GM19395 (cell line): ENCODE data around the gene VSX1.

Experiments
- ATAC-seq: cut with Tn5 transposase; IDR thresholded peaks from one replicate; pipeline ENCODE4 v1.9.1; 2021; ENCODE audit warnings: mild to moderate bottlenecking, moderate library complexity; ENCODE audit not compliant: unreplicated experiment

Gene VSX1

GRCh38 chr20:25054096-25054820 lies 27.7 kb downstream of the VSX1 start:
- no peak for ATAC-seq

GRCh38 chr20:25053255-25054031 lies 28.5 kb downstream of the VSX1 start:
- no peak for ATAC-seq

DNA sequence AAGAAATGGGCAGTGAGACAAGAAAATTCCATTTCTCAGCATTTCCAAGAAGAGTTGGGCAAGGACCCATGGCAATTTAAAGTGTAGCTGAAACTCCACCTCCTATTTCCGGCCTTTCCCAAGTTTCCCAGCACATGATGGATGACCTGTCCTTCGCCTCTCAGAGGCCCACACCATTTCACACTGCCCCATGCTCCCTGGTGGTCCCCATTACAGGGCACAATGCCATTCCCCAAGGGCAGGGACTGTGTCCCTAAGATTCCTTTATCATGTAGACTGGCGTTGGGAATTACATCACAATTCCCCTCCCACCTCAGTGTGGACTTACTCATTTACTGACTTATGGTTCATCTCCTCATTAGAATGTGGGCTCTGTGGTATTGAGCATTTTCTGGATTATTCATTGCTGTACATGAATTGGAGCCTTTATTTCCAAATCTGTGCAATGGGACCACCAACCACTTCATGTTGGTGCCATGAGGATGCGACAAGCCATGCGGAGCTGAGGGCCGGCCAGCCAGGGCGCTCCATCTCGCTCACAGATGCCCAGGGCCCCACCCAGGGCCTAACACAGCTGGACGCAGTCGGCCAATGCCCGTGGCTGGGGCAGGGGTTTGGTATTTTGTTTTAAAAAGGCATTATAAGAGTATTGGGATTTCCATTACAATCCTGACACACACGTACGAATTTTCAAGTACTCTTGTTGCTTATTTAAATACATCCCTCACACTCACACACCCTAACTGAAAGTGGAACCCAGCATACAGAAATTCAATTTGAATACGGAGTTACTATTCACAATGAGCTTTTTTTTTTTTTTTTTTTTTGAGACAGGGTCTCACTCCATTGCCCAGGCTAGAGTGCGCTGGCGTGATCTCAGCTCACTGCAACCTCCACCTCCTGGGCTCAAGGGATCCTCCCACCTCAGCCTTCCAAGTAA lies 29.4 kb downstream of the VSX1 start:
- ATAC-seq, result no peak

DNA sequence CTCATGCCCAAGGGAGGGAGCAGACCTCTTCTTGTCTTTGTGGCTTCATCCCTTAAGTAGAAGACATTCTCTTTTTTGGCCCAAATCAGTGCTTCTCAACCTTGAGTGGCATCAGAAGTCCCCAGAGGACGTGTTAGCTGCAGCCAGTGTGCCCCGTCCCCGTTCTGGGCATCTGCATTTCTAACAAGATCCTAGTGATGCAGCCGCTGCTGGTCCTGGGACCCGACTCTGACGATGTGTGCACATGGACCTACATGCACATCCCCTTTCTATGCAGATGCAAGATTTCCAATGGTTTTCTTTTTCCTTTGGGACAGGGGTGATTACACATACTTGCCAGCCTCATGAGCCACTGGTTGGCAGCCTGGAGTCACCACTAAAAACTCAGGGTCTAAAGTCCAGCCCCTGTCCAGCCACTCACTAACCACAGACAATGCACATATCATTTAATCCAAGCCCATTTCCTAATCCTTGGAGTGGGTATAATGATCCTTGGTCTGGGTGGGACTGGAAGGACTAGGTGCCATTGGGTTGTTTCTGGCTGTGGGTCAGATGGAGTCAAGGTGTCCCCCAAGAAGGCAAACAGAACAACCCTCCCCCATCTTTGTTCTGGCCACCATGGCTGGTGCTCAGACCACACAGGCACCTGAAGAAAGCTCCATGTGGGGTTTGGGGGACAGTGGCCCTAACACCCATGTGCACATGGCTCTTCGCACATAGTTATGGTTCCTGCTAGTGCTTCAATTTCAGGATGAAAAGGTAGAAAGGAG lies 30.4 kb downstream of the VSX1 start:
- ATAC-seq, result no peak

GRCh38 chr20:25050501-25051350 lies 31.2 kb downstream of the VSX1 start:
- ATAC-seq, result no peak

GRCh38 chr20:25050082-25050481 lies 31.9 kb downstream of the VSX1 start:
- ATAC-seq, result no peak

DNA sequence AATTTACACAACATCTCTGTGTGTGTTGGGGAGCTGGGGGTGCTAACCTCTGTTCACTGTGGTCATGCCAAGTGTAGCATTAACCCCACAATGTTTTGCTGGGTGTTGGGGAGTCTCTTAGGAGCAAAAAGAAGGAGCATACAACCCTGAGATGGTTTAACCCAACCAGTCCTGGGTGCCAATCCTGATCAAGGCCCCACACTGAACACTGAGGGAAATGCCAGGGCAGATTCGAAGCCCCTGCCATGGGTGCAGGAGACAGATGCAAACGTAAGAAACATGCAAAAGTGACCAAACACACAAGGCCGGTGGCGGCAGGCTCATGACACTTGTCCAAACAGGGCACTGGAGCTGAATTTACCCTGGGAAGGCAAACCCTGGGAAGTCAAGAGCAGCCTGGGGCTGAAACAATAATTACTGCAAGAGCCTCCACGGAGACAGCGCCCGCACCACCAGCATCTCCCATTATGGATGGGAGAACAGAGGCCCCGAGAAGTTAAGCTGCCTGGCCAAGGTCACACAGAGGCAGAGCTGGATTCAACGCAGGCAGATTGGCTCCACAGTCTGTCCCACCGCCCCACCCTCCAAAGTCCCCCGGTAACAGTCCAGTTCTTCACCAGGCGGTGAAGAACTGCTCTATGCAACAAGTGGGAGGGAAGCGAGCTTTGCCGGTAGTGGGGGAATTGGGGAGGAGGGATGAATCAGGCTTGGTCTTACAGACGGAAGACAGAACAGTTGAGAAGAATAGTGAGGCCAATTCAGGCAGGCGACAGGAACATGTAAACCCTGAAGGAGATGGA lies 32.5 kb downstream of the VSX1 start:
- ATAC-seq, result no peak

GRCh38 chr20:25048519-25048952 lies 33.4 kb downstream of the VSX1 start:
- ATAC-seq, result no peak

GRCh38 chr20:25047766-25048165 lies 34.2 kb downstream of the VSX1 start:
- ATAC-seq, result no peak

DNA sequence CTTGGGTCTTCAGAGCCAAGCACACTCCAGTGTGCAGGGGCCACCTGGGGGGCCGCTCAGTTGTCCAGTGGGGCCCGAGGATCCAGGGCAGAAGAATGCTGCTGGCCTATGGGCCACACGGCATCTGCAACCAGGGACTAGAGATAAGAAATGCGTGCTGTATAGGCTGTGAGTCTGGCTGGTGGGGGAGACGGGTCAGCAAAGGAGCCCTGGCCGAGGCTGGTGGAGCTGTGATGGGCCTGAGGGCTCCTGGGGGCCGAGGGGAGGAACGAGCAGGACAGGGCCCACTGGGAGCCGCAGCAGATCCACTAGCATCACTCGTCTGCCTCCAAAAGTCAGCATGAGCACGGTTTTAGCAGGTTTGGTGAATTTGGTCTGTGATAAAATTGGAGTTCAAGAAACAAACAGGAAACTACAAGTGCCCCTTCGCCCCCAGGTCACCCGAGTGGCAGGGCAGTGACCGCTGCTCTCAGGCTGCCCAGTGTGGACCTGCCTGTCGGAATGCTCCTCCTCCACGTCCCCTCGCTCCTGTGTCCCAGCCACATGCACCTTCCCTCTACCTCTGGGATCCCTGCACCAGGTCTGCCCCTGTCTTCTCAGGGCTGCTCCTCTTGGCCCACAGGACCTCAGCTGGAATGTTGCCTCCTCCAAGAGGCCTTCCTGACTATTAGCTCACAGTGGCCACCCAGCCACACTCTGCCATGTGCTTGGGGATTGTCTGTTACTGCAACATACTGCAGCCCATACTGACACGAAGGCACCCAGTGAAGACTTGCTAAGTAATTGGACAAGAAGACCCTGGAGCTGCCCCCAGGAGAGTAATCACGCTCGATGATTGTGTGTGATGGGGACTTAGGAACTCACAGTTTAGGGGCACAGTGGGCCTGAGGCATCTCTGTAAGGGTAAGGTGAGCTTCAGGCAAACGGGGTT lies 34.9 kb downstream of the VSX1 start:
- no peak for ATAC-seq

- ATAC-seq, result no peak
Measured at GRCh38 chr20:25046181-25046641, 35.7 kb downstream of the VSX1 start.

DNA sequence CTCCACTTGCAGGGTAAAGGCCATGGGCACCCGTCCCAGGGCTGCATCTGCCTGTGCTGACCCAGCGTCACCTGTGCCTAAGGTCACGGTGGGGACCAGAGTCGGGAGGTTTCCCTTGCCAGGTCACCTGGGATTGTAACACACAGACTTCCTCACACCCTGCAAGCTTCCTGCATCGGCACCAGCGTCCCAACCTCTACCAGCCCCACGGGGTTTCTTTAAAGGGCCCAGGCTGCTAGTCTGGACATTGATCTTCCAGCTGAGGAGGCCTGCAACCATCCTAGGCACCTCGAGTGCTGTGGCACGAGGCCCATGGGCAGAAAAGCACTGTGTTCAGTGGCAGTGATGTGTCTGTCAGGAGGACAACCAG lies 36.6 kb downstream of the VSX1 start:
- ATAC-seq, result no peak

DNA sequence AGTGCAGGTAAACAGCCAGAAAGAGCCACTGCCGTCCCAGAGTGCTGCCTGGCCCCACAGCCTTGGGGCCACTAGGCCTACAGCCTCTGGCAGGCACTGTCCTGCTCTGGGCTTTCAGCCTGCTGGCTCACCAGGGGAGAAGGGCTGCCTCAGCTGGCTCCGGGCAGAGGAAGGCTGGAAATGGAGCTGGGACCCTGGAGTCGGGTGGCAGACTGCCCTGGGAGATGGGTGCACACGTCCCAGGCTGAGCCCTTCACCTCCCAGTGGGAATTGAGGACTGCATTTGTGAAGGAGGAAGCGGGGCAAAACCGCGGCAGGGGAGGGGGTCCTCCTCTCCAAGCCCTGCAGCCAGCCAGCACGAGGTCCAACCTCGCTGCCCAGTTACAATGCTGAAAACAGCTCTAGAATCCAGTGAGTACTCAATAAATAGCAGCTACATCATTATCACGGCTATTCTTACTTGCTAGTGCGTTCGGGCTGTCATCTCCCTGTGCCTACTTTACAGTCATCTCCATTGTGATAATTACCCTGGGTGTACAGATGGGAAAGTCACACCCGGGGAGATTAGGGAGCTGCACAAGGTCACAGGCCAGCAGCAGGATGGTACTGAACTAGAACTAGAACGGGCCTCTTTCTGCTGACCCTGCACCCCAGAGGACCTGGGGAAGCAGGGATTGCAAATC lies 37.1 kb downstream of the VSX1 start:
- no peak for ATAC-seq

GRCh38 chr20:25044261-25044560 lies 37.7 kb downstream of the VSX1 start:
- no peak for ATAC-seq

- no peak for ATAC-seq
Measured at GRCh38 chr20:25043499-25044260, 38.3 kb downstream of the VSX1 start.
